Parathyroid adenoma (tissue), 2 donors: ENCODE data around the gene DLG5.

Experiments
- H2AFZ ChIP-seq: fragments of 300-600 bp; sonication (generic); one replicate; pipeline ENCODE4 v1.7.0; 2017; ENCODE audit warnings: antibody characterized with exemption, mild to moderate bottlenecking
- H3K27ac ChIP-seq: fragments of 300-600 bp; sonication (generic); one replicate; pipeline ENCODE4 v1.7.0; 2017
- H3K27me3 ChIP-seq: fragments of 300-600 bp; sonication (generic); one replicate; pipeline ENCODE4 v1.7.0; 2017; ENCODE audit warnings: low read length; ENCODE audit not compliant: control insufficient read depth, insufficient read depth
- H3K36me3 ChIP-seq: fragments of 300-600 bp; sonication (generic); one replicate; pipeline ENCODE4 v1.7.0; 2017; ENCODE audit warnings: low read length; ENCODE audit not compliant: control insufficient read depth, insufficient read depth
- H3K4me1 ChIP-seq: fragments of 300-600 bp; sonication (generic); one replicate; pipeline ENCODE4 v1.7.0; 2017; ENCODE audit warnings: control low read depth
- H3K4me2 ChIP-seq: fragments of 300-600 bp; sonication (generic); one replicate; pipeline ENCODE4 v1.7.0; 2017; ENCODE audit warnings: low read length
- H3K4me3 ChIP-seq: fragments of 300-600 bp; sonication (generic); one replicate; pipeline ENCODE4 v1.7.0; 2017; ENCODE audit warnings: low read depth, low read length
- H3K79me2 ChIP-seq: fragments of 300-600 bp; sonication (generic); one replicate; pipeline ENCODE4 v1.7.0; 2017; ENCODE audit warnings: control low read depth
- H3K9ac ChIP-seq: fragments of 300-600 bp; sonication (generic); one replicate; pipeline ENCODE4 v1.7.0; 2017; ENCODE audit warnings: mild to moderate bottlenecking
- H3K9me3 ChIP-seq: fragments of 300-600 bp; sonication (generic); one replicate; pipeline ENCODE4 v1.7.0; 2017; ENCODE audit warnings: low read length; ENCODE audit not compliant: control insufficient read depth
- CTCF ChIP-seq: fragments of 300-600 bp; sonication (generic); IDR thresholded peaks from one replicate; pipeline ENCODE4 v1.7.0; 2017; ENCODE audit warnings: antibody characterized with exemption, mild to moderate bottlenecking
- donor health status: primary hyperparathyroidism.

Gene DLG5

GRCh38 chr10:77869626-77870420, 56.7 kb downstream of the DLG5 start:
- H3K79me2 ChIP-seq = peaks cover 57% of the 10 kb centered on the region
- H3K4me1 ChIP-seq = peaks cover 57% of the 10 kb centered on the region
- no peaks in the 10 kb centered on the region for H3K9me3 ChIP-seq
- no peak overlapping the region for H2AFZ ChIP-seq
- no peak overlapping the region for H3K4me2 ChIP-seq
- H3K27ac ChIP-seq = no peak overlapping the region
- no peak for TF ChIP-seq CTCF
- no peak overlapping the region for H3K9ac ChIP-seq
- no peaks in the 10 kb centered on the region for H3K36me3 ChIP-seq
- H3K4me3 ChIP-seq = no peak overlapping the region
- no peaks in the 10 kb centered on the region for H3K27me3 ChIP-seq

GRCh38 chr10:77868523-77868922, 58.0 kb downstream of the DLG5 start:
- Histone ChIP-seq H3K79me2 (peaks cover 54% of the 10 kb centered on the region), H3K27me3 (no peaks in the 10 kb centered on the region), H2AFZ (no peak overlapping the region), H3K9ac (no peak overlapping the region), H3K36me3 (no peaks in the 10 kb centered on the region), H3K4me2 (no peak overlapping the region), H3K9me3 (no peaks in the 10 kb centered on the region), H3K27ac (peak overlapping the region; percentile 21), H3K4me3 (no peak overlapping the region), H3K4me1 (peaks cover 61% of the 10 kb centered on the region)
- TF ChIP-seq CTCF = no peak

GRCh38 chr10:77867124-77867719, 59.3 kb downstream of the DLG5 start:
- no peak overlapping the region for H3K4me2 ChIP-seq
- no peaks in the 10 kb centered on the region for H3K36me3 ChIP-seq
- no peak for TF ChIP-seq CTCF
- H3K9me3 ChIP-seq = no peaks in the 10 kb centered on the region
- peaks cover 51% of the 10 kb centered on the region for H3K79me2 ChIP-seq
- peaks cover 53% of the 10 kb centered on the region for H3K4me1 ChIP-seq
- no peak overlapping the region for H3K4me3 ChIP-seq
- no peaks in the 10 kb centered on the region for H3K27me3 ChIP-seq
- no peak overlapping the region for H3K9ac ChIP-seq
- no peak overlapping the region for H2AFZ ChIP-seq
- peak overlapping the region; percentile 14 for H3K27ac ChIP-seq

- TF ChIP-seq CTCF = no peak
- no peak overlapping the region for H3K4me2 ChIP-seq
- no peaks in the 10 kb centered on the region for H3K27me3 ChIP-seq
Measured at GRCh38 chr10:77866598-77866997, 60.0 kb downstream of the DLG5 start.

More at GRCh38 chr10:77866598-77866997, 60.0 kb downstream of the DLG5 start:
- no peaks in the 10 kb centered on the region for H3K36me3 ChIP-seq
- peaks cover 54% of the 10 kb centered on the region for H3K79me2 ChIP-seq
- no peak overlapping the region for H2AFZ ChIP-seq
- H3K9ac ChIP-seq = no peak overlapping the region
- H3K27ac ChIP-seq = peak overlapping the region; percentile 68
- peaks cover 49% of the 10 kb centered on the region for H3K4me1 ChIP-seq
- H3K4me3 ChIP-seq = no peak overlapping the region
- H3K9me3 ChIP-seq = no peaks in the 10 kb centered on the region
